Measurements from ENCODE around the gene CLPSL1. TPM values are rescaled to one million over a fixed set of nuclear protein-coding genes. Genes with fewer than 3 reads are reported as not detected.
A peak's percentile ranks its signal among the peaks of the same experiment; 100 is the strongest.
"Not testable (repeated sequence)": the region's sequence is repeated elsewhere in the genome, so short reads cannot be mapped to it uniquely, and the experiment has no call there.

CLPSL1 gene
- total RNA-seq (2014; rRNA removed; shearing (Covaris generic)): not detected in 2 replicates

GRCh38 chr6:35780719-35781118 is at the start of gene CLPSL1:
TSS of gene CLPSL1 (plus strand) at chr6:35781019. CDS start at chr6:35781111, 92 bp downstream.
- no peak for DNase-seq (ENCODE audit: low read depth)

- peak; percentile 94 for DNase-seq (ENCODE audit: low read depth)
These were observed 49.4 kb upstream of the CLPSL1 start for GRCh38 chr6:35731414-35731735.

GRCh38 chr6:35731736-35732532 is 48.9 kb upstream of the CLPSL1 start:
- peak; percentile 91 for DNase-seq (ENCODE audit: low read depth)

- no peak for DNase-seq (ENCODE audit: low read depth)
These were observed 47.2 kb upstream of the CLPSL1 start for GRCh38 chr6:35733633-35734032.

DNA sequence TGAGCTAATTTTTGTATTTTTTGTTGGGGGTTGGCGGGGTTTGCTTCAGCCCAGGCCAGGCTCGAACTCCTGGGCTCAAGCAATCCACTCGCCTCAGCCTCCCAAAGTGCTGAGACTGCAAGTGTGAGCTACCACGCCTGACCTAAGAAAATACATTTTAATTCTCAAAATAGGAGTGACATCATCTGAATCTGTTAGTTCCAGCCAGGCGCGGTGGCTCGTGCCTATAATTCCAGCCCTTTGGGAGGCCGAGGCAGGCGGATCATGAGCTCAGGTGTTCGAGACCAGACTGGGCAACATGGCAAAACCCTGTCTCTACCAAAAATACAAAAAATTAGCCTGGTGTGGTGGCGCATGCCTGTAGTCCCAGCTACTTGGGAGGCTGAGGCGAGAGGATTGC is 46.5 kb upstream of the CLPSL1 start:
- not testable (repeated sequence) for DNase-seq (ENCODE audit: low read depth)

DNA sequence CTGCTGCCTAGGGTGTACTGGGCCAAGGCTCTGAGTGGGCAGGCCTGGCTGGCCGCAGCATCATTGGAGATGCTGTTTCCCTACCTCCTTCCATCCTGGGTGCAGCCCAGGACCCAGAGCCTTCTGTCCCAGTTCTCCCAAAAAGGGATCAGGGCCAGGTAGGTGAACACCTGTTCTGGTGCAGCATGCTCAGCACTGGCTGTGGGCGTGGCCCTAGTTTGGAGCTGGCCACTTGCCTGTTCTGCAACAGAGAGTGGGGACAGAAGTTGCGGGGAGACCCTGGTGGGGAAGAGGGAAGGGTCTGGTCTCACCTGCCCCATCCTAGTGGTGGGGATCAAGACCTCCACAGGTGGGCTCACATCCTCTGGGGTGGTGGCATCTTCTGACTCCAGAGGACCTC is 45.4 kb upstream of the CLPSL1 start:
- no peak for DNase-seq (ENCODE audit: low read depth)

- DNase-seq (ENCODE audit: low read depth): peak; percentile 73
These were observed 44.4 kb upstream of the CLPSL1 start for GRCh38 chr6:35736253-35736894.

GRCh38 chr6:35736982-35737412 is 43.8 kb upstream of the CLPSL1 start, which contains the start of gene ARMC12:
TSS of gene ARMC12 (plus strand) at chr6:35737032. CDS start at chr6:35737109, 77 bp downstream.
- no peak for DNase-seq (ENCODE audit: low read depth)

DNA sequence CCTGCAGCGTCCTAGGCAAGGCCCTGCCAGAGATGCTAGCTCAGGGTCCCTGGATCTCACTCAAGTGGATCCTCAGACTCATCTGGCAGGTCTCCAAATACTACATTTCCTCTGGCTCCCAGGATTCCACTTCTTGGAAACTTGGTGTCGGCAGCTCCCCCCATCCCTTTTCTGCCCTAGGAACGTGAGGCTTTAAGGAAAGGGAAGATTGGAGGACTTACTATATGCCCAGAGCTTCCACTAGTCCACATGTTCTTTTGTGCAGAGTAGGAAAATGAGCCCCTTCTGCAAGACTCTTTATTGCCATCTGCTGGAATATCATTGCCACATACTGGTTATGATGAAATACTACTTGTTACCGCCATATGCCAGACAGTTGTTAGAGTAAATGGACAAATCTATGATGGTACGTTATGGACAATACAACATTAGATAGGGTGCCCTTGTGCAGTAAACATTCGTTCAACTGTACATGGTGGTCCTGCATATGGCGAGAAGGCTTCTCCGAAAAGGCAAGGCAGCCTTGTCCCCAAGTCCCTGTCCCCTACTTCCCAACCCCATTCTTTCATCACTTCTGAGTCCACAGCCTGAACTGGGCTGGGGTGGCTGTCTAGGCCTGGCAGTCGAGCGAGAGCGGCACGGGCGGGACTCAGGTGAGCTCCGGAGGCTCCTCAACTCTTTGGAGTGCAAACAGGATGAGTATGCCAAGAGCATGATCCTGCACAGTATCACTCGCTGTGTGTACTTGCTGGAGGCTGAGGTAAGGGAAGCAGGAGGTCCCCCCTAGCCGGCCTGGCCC is 43.2 kb upstream of the CLPSL1 start:
- peak; percentile 57 for DNase-seq (ENCODE audit: low read depth)

DNA sequence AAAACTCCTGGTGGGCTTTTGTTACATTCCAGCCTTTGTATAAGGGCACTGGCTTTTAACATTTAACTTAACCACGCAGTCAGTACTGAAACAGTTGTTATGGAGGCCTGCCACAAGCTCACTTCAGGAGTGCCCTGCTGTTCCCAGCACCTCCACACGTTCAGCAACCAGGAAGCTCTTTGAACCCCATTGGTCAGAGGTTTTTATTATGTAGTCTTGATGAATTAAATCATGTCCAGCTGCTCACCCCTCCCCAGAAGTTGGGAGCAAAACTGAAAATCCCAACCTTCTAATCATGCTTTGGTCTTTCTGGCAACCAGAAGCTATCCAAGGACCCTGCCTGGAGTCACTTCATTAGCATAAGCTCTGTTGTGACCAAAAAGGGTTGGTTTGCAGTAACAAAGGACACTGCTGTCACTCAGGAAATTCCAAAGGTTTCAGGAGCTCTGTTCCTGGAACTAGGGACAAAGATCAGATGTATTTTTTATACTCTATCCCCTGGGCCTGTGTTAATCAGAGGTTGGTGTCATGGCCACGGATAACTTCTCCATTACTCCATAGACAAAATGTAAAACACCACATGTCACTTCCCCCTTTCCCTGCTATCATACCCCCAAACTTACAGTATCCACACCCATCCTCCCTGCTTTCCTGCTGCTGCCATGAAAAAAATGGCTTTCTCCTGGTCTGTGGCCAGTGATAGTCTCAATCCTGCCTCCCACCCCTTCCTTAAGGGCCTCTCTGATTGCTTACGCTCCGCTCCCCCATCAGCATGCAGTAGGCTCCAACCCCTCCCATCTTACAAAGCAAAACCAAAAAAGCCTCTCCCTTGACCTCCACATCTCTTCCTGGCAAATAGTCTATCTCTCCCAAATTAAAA is 40.9 kb upstream of the CLPSL1 start:
- no peak for DNase-seq (ENCODE audit: low read depth)

DNA sequence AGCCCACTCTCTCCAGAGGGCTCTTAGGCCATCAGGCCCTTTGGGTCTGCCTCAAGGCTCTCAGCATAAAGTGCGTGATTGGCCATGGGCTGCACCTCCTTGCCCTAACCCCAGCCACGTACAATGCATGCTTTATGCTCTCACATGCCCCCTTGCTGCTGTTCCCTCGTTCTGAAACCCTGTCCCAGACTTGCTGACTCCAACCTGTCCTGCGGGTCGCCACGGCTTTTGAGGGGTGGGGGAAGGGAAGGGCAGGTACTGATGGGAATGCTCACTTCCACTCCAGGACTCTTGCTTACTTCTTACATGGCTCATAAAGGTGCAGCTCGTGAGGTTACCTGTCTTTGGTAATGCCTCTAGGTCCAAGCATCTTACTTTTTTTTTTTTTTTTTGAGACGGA is 38.0 kb upstream of the CLPSL1 start:
- no peak for DNase-seq (ENCODE audit: low read depth)

- DNase-seq (ENCODE audit: low read depth): no peak
These were observed 35.3 kb upstream of the CLPSL1 start for GRCh38 chr6:35745509-35745908.

GRCh38 chr6:35746516-35746915 is 34.3 kb upstream of the CLPSL1 start:
- DNase-seq (ENCODE audit: low read depth): no peak

DNA sequence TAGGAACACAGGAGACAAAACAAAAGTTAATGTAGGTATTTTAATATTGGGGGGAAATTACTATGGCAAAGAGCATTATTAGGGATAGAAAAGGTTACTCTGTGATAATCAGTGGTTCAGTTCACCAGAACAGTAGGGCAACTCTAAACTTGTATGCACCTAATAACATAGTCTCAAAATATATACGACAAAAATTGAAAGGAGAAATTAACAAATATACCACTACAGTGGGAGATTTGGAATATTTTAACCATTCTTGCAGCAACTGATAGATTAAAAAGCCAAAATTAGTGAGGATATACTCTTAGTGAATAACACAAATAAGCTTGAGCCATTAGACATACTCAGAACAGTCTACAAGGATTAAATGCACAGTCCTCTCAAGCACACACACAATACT is 32.9 kb upstream of the CLPSL1 start:
- no peak for DNase-seq (ENCODE audit: low read depth)

- DNase-seq (ENCODE audit: low read depth): no peak
These were observed 30.3 kb upstream of the CLPSL1 start for GRCh38 chr6:35750557-35750956.

GRCh38 chr6:35751594-35751993 is 29.2 kb upstream of the CLPSL1 start:
- DNase-seq (ENCODE audit: low read depth): no peak

DNA sequence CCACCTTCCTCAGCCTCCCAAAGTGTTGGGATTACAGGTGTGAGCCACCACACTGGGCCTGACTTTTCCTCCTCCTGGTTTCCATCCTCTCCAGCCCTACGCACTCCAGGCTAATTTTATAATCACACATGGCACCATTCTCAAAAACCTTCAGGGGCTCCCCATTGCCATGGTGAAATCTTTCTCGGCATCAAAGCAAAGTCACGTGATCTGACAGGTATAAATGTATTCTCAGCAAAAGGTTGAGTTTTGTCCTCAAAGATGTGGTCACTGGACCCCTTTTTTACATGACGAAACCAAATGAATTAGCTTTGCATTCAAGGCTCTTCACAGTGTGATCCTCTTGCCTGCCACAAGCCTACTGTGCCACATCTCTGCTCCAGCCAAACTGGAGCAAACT is 28.5 kb upstream of the CLPSL1 start:
- no peak for DNase-seq (ENCODE audit: low read depth)

DNA sequence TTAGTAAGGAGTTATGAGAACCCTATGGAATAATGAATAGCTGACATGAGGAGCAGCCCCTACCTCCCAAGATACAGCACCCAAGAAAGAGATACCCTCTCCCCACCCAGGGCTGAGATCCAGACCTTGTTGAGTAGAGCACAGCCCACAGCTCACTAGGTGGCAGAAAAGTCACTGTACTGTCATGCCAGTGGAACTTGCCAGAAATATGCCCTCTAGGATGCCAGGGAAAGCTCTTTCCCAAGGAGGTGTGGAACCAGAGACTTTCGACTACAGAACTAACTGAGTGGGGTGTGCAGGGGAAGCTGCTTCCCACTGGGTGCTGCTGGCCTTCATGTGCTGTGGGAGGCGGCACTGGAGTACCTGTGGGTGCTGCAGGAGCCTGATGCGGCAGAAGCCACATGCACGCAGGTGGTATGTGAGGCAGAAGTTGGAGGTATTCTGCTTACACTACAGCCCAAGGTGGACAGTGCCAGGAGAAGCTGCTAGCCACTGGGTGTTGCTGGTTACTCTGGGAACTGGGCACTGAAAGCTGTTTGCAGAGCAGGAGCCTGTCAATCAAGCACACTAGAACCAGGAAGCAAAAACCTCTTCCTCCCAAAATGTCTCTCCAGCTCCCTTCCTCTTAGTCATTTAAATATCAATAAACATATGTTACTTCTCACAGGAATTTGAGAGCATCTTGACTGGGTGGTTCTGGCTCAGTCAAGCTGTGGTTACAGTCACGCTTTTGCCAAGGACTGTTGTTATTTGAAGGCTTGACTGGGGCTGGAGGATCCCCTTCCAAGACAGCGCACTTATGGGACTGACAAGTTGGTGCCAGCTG is 26.2 kb upstream of the CLPSL1 start:
- DNase-seq (ENCODE audit: low read depth): peak; percentile 54

DNA sequence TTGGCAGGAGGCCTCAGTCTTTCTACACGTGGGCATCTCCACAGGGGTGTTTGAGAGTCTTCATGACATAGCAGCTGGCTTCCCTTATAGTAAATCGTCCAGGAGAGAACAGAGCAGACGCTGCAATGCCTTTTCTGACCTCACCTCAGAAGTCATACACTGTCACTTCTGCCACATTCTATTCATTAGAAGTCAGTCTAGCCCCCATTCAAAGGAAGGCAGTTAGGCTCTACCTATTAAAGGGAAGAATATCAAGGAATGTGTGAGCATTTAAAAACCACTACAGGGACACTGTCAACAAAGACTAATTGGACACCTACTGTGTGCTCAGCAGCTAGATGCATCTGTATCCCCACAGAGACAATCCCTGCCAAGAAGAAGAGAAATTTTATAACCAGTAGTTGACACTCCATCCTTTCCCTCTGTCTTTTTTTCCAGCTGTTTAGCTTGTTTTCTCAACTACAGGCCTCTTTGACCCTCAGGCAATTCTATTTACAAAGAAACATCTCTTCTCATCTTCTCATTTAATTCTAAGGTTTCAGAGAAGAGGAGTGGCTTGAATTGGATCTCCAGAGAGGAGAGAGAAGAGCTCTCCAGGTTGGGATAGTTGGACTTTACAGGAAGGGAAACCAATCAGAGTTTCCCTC is 25.4 kb upstream of the CLPSL1 start:
- DNase-seq (ENCODE audit: low read depth): no peak

Measured in Daoy (cell line).